ENCODE data around the gene COQ10A.
A peak's percentile ranks its signal among the peaks of the same experiment; 100 is the strongest.

The COQ10A gene

GRCh38 chr12:56304276-56304675 lies 37.5 kb downstream of the COQ10A start:
- no peak for TF ChIP-seq ZNF274 (IDR thresholded peaks at IDR 0.05; ENCODE audit: low read depth, low read length)
- no peak overlapping the region for H3K4me3 ChIP-seq (ENCODE audit: low read length)

- TF ChIP-seq ZNF274 (IDR thresholded peaks at IDR 0.05; ENCODE audit: low read depth, low read length): no peak
- no peak overlapping the region for H3K4me3 ChIP-seq (ENCODE audit: low read length)
Observed at GRCh38 chr12:56304872-56305590, 38.3 kb downstream of the COQ10A start.

GRCh38 chr12:56307221-56307965 lies 40.7 kb downstream of the COQ10A start:
- no peak overlapping the region for H3K4me3 ChIP-seq (ENCODE audit: low read length)
- TF ChIP-seq ZNF274 (IDR thresholded peaks at IDR 0.05; ENCODE audit: low read depth, low read length): no peak

- H3K4me3 ChIP-seq (ENCODE audit: low read length): no peak overlapping the region
- TF ChIP-seq ZNF274 (IDR thresholded peaks at IDR 0.05; ENCODE audit: low read depth, low read length): no peak
Observed at GRCh38 chr12:56308714-56309113, 42.0 kb downstream of the COQ10A start.

- no peak overlapping the region for H3K4me3 ChIP-seq (ENCODE audit: low read length)
- TF ChIP-seq ZNF274 (IDR thresholded peaks at IDR 0.05; ENCODE audit: low read depth, low read length): no peak
Observed at GRCh38 chr12:56311003-56311402, 44.3 kb downstream of the COQ10A start.

- peak overlapping the region; percentile 92 for H3K4me3 ChIP-seq (ENCODE audit: low read length)
- no peak for TF ChIP-seq ZNF274 (IDR thresholded peaks at IDR 0.05; ENCODE audit: low read depth, low read length)
Observed at GRCh38 chr12:56315249-56315621, 48.5 kb downstream of the COQ10A start.

- peak within 1 kb of the TSS; percentile 92 for H3K4me3 ChIP-seq (ENCODE audit: low read length)
- TF ChIP-seq ZNF274 (IDR thresholded peaks at IDR 0.05; ENCODE audit: low read depth, low read length): no peak
Observed at GRCh38 chr12:56315622-56316473, 49.1 kb downstream of the COQ10A start, which contains the start of gene CNPY2. Gene CNPY2, minus strand, starts transcription at chr12:56315988. Its CDS starts 771 bp downstream, at chr12:56315217.

GRCh38 chr12:56317675-56318074 lies 50.9 kb downstream of the COQ10A start:
- H3K4me3 ChIP-seq (ENCODE audit: low read length): no peak overlapping the region
- no peak for TF ChIP-seq ZNF274 (IDR thresholded peaks at IDR 0.05; ENCODE audit: low read depth, low read length)
